ENCODE data around the gene CYBA. TPM values are rescaled to one million over a fixed set of nuclear protein-coding genes. Genes with fewer than 3 reads are reported as not detected.

The CYBA gene
- total RNA-seq, 3 donors from 2014 or later (not counting 1 experiment from before 2014, with no cell fraction given) = 1,001 to 1,351 (median 1,051) TPM

DNA sequence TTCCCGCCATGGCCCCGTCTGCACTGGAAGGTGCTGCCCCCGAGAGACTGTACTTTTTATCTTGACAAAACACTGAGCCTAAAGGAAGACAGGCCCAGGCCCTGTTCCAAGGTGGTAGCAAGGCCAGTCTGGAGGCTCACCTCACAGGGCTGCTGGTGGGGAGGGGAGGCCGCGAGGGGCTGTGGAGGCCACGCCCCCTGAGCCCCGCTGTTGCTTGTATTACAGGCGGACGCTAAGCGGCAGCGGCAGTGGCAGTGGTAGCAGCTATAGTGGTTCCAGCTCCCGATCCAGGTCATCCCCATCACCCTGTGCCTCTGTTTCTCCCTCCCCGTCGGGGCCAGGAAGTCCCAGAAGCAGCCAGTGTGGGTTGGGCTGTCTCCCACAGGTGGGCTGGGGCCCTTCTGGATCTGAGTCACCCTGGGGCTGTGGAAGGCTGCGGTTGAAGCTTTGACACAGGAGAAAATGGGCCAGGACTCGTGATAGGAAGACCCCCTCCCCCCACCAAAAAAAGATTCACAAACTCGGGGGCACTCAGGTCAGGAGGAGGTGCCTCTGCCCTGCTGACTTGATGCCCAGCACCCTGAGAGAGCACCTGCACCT is 25.8 kb downstream of the CYBA start:
- no peaks in the 10 kb centered on the region for H3K27me3 ChIP-seq (ENCODE audit: control insufficient read depth, insufficient read depth, low read length)
- ATAC-seq (no peak), DNase-seq (no peak)
- peaks cover 57% of the 10 kb centered on the region for H3K36me3 ChIP-seq (ENCODE audit: control insufficient read depth, insufficient read depth, low read length)
- intact Hi-C loops (cut with micrococcal nuclease) = no loop called here
- H3K9me3 ChIP-seq (ENCODE audit: control insufficient read depth, insufficient read depth, low read length) = no peaks in the 10 kb centered on the region
- H3K27ac ChIP-seq (ENCODE audit: low read length) = no peak overlapping the region
- peaks cover 8 to 17% of the 10 kb centered on the region in 2 donors for H3K4me1 Mint-ChIP-seq
- H3K27me3 Mint-ChIP-seq (ENCODE audit: low read depth in 2 of 2) = no peaks in the 10 kb centered on the region
- H3K4me3 ChIP-seq (ENCODE audit: low read length) = no peak overlapping the region
- no peak overlapping the region for H3K4me3 Mint-ChIP-seq
- 91% methylated on average over 17 of the region's 17 CpGs for WGBS (ENCODE audit: insufficient coverage)
- no peaks in the 10 kb centered on the region for H3K9me3 Mint-ChIP-seq
- no peak overlapping the region for H3K27ac Mint-ChIP-seq
- H3K4me1 ChIP-seq (ENCODE audit: control insufficient read depth, insufficient read depth, low read length) = peaks cover 28% of the 10 kb centered on the region
- H3K36me3 Mint-ChIP-seq = no peaks in the 10 kb centered on the region
- no peak for TF ChIP-seq CTCF (IDR thresholded peaks at IDR 0.05)

GRCh38 chr16:88624481-88624880 is 26.4 kb downstream of the CYBA start:
- H3K27ac Mint-ChIP-seq = no peak overlapping the region
- no peaks in the 10 kb centered on the region for H3K9me3 Mint-ChIP-seq
- no peak for DNase-seq
- intact Hi-C loops (cut with micrococcal nuclease) = no loop called here
- WGBS (ENCODE audit: insufficient coverage) = 94% methylated on average over 18 of the region's 18 CpGs
- H3K4me1 Mint-ChIP-seq = peaks cover 14 to 23% of the 10 kb centered on the region in 2 donors
- Histone ChIP-seq H3K27ac (ENCODE audit: low read length) (no peak overlapping the region), H3K9me3 (ENCODE audit: control insufficient read depth, insufficient read depth, low read length) (no peaks in the 10 kb centered on the region), H3K36me3 (ENCODE audit: control insufficient read depth, insufficient read depth, low read length) (peaks cover 53% of the 10 kb centered on the region), H3K27me3 (ENCODE audit: control insufficient read depth, insufficient read depth, low read length) (no peaks in the 10 kb centered on the region), H3K4me3 (ENCODE audit: low read length) (no peak overlapping the region), H3K4me1 (ENCODE audit: control insufficient read depth, insufficient read depth, low read length) (peaks cover 34% of the 10 kb centered on the region)
- H3K36me3 Mint-ChIP-seq = no peaks in the 10 kb centered on the region
- no peak for TF ChIP-seq CTCF (IDR thresholded peaks at IDR 0.05)
- no peaks in the 10 kb centered on the region for H3K27me3 Mint-ChIP-seq (ENCODE audit: low read depth in 2 of 2)
- no peak for ATAC-seq
- H3K4me3 Mint-ChIP-seq = no peak overlapping the region

DNA sequence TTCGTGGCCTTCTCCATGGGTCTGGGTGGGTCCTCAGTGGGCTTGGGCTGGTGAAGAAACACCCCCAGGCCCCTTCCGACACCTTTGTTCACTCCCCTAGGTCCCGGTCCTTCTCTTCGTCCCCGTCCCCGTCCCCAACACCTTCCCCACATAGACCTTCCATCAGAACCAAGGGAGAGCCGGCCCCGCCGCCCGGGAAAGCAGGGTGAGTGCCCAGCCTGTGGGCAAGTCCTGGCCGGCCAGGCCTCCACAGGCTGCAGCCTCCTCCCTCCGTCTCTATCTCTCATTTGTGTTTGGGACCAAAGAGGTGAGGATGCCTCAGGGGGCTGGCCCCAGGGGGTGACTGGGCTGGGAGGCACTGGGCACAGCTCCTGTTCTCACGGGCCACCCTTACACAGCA is 27.0 kb downstream of the CYBA start:
- Mint-ChIP-seq H3K36me3 (no peaks in the 10 kb centered on the region), H3K27me3 (ENCODE audit: low read depth in 2 of 2) (no peaks in the 10 kb centered on the region), H3K9me3 (no peaks in the 10 kb centered on the region), H3K4me1 (peaks cover 20 to 29% of the 10 kb centered on the region in 2 donors), H3K27ac (peak overlapping the region in 1 of 2 donors; percentile 29), H3K4me3 (no peak overlapping the region)
- no peak for DNase-seq
- WGBS (ENCODE audit: insufficient coverage) = 93% methylated on average over 13 of the region's 13 CpGs
- no peak overlapping the region for H3K27ac ChIP-seq (ENCODE audit: low read length)
- peaks cover 53% of the 10 kb centered on the region for H3K36me3 ChIP-seq (ENCODE audit: control insufficient read depth, insufficient read depth, low read length)
- intact Hi-C loops (cut with micrococcal nuclease) = no loop called here
- no peaks in the 10 kb centered on the region for H3K9me3 ChIP-seq (ENCODE audit: control insufficient read depth, insufficient read depth, low read length)
- ATAC-seq = no peak
- H3K4me1 ChIP-seq (ENCODE audit: control insufficient read depth, insufficient read depth, low read length) = peaks cover 40% of the 10 kb centered on the region
- no peak overlapping the region for H3K4me3 ChIP-seq (ENCODE audit: low read length)
- no peak for TF ChIP-seq CTCF (IDR thresholded peaks at IDR 0.05)
- H3K27me3 ChIP-seq (ENCODE audit: control insufficient read depth, insufficient read depth, low read length) = no peaks in the 10 kb centered on the region

DNA sequence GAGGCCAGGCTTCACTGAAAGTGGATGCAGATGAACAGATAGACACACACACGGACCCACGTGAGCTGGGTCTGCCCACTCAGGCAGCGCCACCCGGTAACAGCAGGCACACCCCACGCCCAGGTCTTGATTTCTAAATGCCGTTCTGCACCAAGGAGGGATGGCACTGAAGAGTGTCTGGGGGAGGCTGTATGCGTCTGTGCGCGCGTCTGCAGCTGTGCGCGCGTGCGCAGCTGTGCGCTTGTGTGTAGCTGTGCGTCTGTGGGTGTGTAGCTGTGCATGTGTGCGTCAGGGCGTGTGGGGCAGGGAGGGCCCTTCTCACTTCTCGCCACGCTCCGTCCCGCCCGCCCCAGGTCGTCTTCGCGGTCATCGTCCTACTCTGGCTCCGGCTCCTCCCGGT is 28.0 kb downstream of the CYBA start:
- no peaks in the 10 kb centered on the region for H3K36me3 Mint-ChIP-seq
- no peak overlapping the region for H3K4me3 Mint-ChIP-seq
- no peak for ATAC-seq
- Histone ChIP-seq H3K27ac (ENCODE audit: low read length) (no peak overlapping the region), H3K4me1 (ENCODE audit: control insufficient read depth, insufficient read depth, low read length) (peaks cover 47% of the 10 kb centered on the region), H3K27me3 (ENCODE audit: control insufficient read depth, insufficient read depth, low read length) (no peaks in the 10 kb centered on the region), H3K36me3 (ENCODE audit: control insufficient read depth, insufficient read depth, low read length) (peaks cover 45% of the 10 kb centered on the region), H3K9me3 (ENCODE audit: control insufficient read depth, insufficient read depth, low read length) (no peaks in the 10 kb centered on the region), H3K4me3 (ENCODE audit: low read length) (no peak overlapping the region)
- DNase-seq = no peak
- intact Hi-C loops (cut with micrococcal nuclease) = no loop called here
- TF ChIP-seq CTCF (IDR thresholded peaks at IDR 0.05) = no peak
- H3K27me3 Mint-ChIP-seq (ENCODE audit: low read depth in 2 of 2) = no peaks in the 10 kb centered on the region
- WGBS (ENCODE audit: insufficient coverage) = 98% methylated on average over 29 of the region's 29 CpGs
- no peaks in the 10 kb centered on the region for H3K9me3 Mint-ChIP-seq
- H3K27ac Mint-ChIP-seq = peak overlapping the region; percentile 50 to 74
- peaks cover 22 to 37% of the 10 kb centered on the region in 2 donors for H3K4me1 Mint-ChIP-seq
